HTERT RPE-1 (cell line): Measurements from ENCODE around the gene LGR4.
"Not testable (repeated sequence)": the region's sequence is repeated elsewhere in the genome, so short reads cannot be mapped to it uniquely, and the experiment has no call there.

ENCODE experiments used
- in situ Hi-C: fragments of 300-500 bp; cut with MboI; formaldehyde crosslinking; loops from 4 replicates; pipeline ENCODE4 v1.14.3; 2020; ENCODE audit warnings: low sequenced_read_pairs

The LGR4 gene

GRCh38 chr11:27460158-27460978 is 12.2 kb downstream of the LGR4 start:
- in situ Hi-C loops: no loop called here

GRCh38 chr11:27459191-27459590 is 13.4 kb downstream of the LGR4 start:
- in situ Hi-C loops: no loop called here

- in situ Hi-C loops: no loop called here
Observed at GRCh38 chr11:27458182-27458581, 14.4 kb downstream of the LGR4 start.

GRCh38 chr11:27456795-27457329 is 15.7 kb downstream of the LGR4 start:
- in situ Hi-C loops: no loop called here

- in situ Hi-C loops: no loop called here
Observed at GRCh38 chr11:27456140-27456794, 16.3 kb downstream of the LGR4 start.

- in situ Hi-C loops: no loop called here
Observed at GRCh38 chr11:27455667-27456066, 16.9 kb downstream of the LGR4 start.

- in situ Hi-C loops: no loop called here
Observed at GRCh38 chr11:27453701-27454100, 18.9 kb downstream of the LGR4 start.

- in situ Hi-C loops: no loop called here
Observed at GRCh38 chr11:27452147-27452546, 20.4 kb downstream of the LGR4 start.

GRCh38 chr11:27451244-27451965 is 21.2 kb downstream of the LGR4 start:
- in situ Hi-C loops: no loop called here

GRCh38 chr11:27448184-27448540 is 24.4 kb downstream of the LGR4 start:
- in situ Hi-C loops: not testable (repeated sequence)

- in situ Hi-C loops: no loop called here
Observed at GRCh38 chr11:27447288-27448183, 25.1 kb downstream of the LGR4 start.

- in situ Hi-C loops: no loop called here
Observed at GRCh38 chr11:27445625-27446024, 27.0 kb downstream of the LGR4 start.

GRCh38 chr11:27444801-27445215 is 27.8 kb downstream of the LGR4 start:
- in situ Hi-C loops: no loop called here

GRCh38 chr11:27443746-27444507 is 28.7 kb downstream of the LGR4 start:
- in situ Hi-C loops: no loop called here

- in situ Hi-C loops: no loop called here
Observed at GRCh38 chr11:27443227-27443626, 29.4 kb downstream of the LGR4 start.

- in situ Hi-C loops: no loop called here
Observed at GRCh38 chr11:27440090-27440489, 32.5 kb downstream of the LGR4 start.

GRCh38 chr11:27438595-27438981 is 34.0 kb downstream of the LGR4 start:
- in situ Hi-C loops: no loop called here

- in situ Hi-C loops: no loop called here
Observed at GRCh38 chr11:27437829-27438594, 34.6 kb downstream of the LGR4 start.

- in situ Hi-C loops: no loop called here
Observed at GRCh38 chr11:27436916-27437315, 35.7 kb downstream of the LGR4 start.
